LNCAP (cell line): Measurements from ENCODE around the gene UBE2G2.

Experiments
- CTCF ChIP-seq: fragments of 450-650 bp; IDR thresholded peaks from 2 replicates; pipeline ENCODE4 v1.5.1; 2017; ENCODE audit warnings: mild to moderate bottlenecking

UBE2G2 gene

GRCh38 chr21:44801468-44802395, at the start of gene UBE2G2:
Gene UBE2G2, minus strand, starts transcription at chr21:44801820. Its CDS starts 72 bp downstream, at chr21:44801748.
- TF ChIP-seq CTCF = no peak

- no peak for TF ChIP-seq CTCF
Measured at GRCh38 chr21:44850905-44851657, 49.5 kb upstream of the UBE2G2 start.

GRCh38 chr21:44850208-44850800, 48.7 kb upstream of the UBE2G2 start:
- no peak for TF ChIP-seq CTCF

- no peak for TF ChIP-seq CTCF
Measured at GRCh38 chr21:44849616-44850130, 48.1 kb upstream of the UBE2G2 start.

- TF ChIP-seq CTCF = no peak
Measured at GRCh38 chr21:44848821-44849521, 47.4 kb upstream of the UBE2G2 start.

- TF ChIP-seq CTCF = no peak
Measured at GRCh38 chr21:44847261-44848056, 45.8 kb upstream of the UBE2G2 start.
